Suppressor macrophage (primary cell): ENCODE measurements around the gene SPTBN5.

Experiments
- DNase-seq, 4 experiments: peaks; one replicate each; pipeline ENCODE4 v3.0.0-alpha.2; 2020 to 2022

Gene SPTBN5

GRCh38 chr15:41926185-41927056 is 32.6 kb upstream of the SPTBN5 start:
- peak; percentile 36 to 72 (median 64) for DNase-seq

- no peak for DNase-seq
These were observed 31.3 kb upstream of the SPTBN5 start for GRCh38 chr15:41925086-41925608.

DNA sequence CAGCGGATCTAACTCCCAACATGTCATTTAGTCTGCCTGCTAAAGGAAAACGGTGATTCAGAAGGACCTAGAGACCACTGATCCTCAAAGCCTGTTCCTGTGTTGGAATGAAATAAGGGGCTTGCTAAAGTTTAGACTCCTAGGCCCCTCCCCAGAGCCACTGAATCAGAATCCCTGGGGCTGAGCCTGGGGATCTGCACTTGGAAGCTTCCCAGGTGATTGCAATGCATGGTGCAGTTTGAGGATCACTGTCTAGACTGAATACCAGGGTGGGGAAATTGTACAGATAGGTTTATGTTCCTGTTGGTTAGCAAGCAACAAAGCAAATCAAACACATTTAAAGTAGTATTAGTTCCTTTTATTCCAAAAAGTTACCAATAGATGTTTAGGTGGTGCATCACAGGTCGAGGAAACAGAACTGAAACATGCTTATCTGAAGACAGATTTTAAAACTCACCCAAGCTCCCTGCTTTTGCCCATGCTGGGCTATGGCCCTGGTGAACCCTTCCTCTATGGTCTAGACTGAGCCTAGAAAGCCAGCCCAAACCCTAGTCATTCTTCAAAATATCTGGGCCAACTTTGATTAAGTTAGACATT is 29.6 kb upstream of the SPTBN5 start:
- DNase-seq: no peak

DNA sequence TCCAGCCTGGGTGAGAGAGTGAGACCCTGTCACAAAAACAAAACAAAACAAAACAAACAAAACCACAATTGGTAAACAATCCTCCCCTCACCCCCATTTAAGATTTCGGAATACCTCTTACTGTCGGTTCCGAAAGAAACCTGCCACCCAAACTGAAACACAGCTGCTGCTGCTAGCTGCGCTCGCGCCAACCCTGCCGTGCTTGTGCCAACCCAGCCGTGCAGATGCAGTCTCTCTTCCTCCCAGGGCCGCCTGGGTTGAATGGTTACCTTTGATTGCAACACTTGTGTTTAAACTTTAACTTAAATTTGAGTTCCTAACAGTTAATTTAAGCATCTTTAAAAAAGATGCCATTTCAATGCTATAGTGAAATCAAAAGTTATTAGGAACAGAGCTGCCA is 28.5 kb upstream of the SPTBN5 start:
- no peak for DNase-seq

DNA sequence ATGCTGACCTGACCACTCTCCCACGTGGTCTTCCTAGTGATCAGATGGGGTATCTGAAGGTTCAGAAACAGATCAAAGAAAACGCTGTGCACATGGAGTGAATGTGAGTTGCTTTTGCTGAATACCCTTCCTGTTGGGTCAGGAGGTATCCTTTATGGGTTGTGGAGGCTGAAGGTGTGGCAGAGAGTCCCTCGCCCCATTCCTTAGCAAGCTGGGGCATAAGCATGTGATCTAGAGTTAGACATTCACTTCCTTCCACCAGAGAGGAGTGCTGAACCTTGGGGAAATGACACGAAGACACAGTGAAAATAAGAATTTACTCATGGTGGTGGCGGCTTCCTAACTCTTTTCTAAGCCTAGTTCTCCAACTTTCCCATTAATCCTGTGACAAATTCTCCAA is 27.8 kb upstream of the SPTBN5 start:
- DNase-seq: peak in 1 of 4 experiments; percentile 19

- no peak for DNase-seq
These were observed 27.3 kb upstream of the SPTBN5 start for GRCh38 chr15:41921167-41921566.

DNA sequence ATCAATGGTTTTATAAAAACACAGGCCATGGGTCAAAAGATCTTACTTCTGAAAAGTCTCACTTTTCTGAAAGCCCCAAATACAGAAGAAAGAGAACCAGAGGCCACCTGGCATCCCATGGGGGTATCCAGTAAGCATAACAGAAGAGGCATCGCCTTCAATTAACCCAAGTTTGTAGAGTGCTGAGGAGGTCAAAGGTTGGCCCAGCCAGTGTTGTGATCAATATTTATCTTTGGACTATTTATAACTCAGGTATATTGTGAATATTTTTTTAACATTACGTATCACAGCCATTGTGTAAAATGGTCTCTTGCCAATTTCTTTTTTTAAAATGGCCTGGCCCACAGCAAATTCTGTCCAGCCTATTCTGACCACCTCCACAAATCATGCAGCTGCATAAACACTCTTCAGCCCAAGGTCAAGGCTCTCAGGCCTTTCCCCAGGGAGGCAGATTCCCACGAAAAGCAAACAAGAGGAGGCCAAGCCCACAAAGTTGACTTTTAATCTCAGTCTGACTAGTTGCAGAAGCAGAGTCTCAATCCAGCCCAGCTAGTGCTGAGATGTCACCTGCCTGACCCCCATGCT is 26.2 kb upstream of the SPTBN5 start:
- no peak for DNase-seq

- no peak for DNase-seq
These were observed 25.5 kb upstream of the SPTBN5 start for GRCh38 chr15:41919201-41919820.

DNA sequence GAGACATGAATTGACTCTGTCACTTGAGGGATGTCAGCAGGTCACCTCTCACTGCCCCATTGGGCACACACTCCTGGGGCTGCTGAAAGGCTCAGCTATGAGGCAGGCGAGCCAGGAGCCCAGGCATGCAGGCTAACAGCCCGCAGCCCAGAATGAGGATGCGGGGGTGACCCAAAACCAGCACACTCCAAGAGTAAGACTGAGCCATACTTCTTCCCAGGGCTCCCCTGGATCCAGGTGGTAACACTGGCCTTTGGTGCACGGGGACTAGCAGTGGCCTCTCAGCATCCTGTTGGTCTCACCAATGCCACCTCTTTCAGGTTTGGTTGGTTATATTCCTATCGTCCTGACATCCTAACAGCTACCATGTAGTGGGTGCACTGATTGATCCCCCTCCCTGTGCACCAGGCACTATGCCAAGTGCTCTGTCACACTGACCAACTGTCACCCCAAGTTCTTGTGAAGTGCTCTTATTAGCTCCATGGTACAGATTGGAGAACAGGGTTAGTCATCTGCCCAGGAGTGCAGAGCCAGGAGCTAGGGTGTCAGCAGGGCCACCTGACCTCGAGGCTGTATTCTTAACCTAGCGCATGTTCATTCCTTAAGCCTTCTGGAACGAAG is 24.8 kb upstream of the SPTBN5 start:
- DNase-seq: no peak

GRCh38 chr15:41917767-41918430 is 24.0 kb upstream of the SPTBN5 start:
- DNase-seq: peak in 3 of 4 experiments; percentile 36 to 54 (median 52)

GRCh38 chr15:41915255-41915994 is 21.6 kb upstream of the SPTBN5 start:
- peak; percentile 57 to 89 (median 78) for DNase-seq

DNA sequence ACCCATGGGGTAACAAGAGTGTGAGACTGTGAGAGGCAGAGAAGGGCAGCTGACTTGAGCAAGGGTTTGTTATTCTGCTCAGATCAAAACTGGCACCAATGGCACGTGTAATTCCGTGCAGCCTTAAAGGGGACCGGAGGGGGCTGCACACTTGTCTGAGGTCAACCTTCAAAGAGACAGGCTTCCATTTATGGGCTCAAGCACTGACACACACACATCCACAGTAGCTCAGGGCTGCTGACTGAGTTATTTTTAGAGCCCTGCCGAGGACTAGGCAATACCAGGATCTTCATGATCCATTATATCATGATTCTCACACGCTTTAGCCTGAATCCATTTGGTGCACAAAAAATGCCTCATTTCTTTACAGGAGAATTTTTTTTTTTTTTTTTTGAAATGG is 20.6 kb upstream of the SPTBN5 start:
- DNase-seq: peak in 3 of 4 experiments; percentile 38 to 51 (median 50)

GRCh38 chr15:41913256-41913655 is 19.4 kb upstream of the SPTBN5 start:
- DNase-seq: no peak

DNA sequence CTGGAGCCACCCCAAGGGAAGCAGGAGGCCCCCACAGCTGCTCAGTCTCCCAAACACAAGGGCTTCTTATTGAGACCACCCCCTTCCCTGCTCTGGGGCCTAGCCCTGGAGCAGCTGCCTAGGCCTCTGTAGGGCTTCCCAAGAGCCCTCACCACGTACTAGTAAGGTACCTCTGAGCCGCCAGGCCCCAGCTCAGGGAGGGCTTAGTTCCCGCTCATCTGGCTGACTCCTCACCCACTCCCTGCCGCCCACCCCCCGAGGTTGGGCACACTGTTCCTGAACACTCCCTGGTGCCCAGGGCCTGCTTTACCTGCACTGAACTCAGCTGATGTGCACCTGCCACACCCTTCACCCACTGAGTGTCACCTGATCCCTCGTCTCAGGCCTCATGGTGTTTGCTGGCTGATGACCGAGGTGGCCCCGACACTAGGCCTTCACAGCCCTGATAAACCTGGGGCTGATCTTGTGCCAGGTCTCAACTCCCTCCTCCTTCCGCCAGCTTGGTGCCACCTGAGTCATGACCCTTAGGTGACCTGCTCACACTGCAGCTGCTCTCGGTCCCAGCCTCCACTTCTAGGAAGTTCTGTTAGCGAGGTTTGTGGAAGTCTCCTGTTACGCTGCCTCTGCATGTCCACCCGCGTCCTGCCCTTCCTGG is 18.0 kb upstream of the SPTBN5 start:
- DNase-seq: no peak

DNA sequence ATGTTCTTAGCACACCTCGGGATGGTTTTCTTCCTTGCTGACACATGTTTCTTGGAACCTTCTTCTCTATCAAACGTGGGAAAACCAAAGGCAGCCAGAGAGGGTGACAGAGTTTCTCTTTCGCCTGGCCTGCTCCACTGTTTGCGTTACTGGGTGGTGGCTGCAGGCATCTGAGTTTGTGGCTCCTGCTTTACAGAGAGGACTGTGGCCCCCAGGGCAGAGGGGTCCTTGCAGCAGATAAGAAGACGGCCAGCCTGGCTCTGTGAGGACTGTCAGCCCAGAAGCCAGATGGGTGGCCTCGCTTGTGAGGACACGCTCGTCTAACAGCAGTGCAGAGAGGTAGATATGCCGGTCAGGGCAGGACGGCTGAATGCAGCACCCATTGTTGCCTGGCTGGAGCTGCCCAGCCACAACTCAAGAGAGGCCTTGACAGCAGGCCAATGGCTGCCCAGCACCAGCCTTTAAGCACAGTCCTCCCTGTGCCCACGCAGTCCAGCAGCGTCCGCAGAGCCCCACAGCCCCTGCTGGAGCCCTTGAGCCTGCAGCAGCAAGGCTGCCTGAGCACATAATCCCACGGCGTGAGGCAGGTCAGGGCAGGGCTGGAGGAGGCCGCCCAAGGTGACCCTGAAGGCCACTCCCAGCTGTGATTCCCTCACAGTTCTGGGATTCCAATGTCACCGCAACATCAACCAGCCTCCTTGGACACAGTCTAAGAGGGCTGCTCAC is 15.0 kb upstream of the SPTBN5 start:
- no peak for DNase-seq

GRCh38 chr15:41907141-41907540 is 13.3 kb upstream of the SPTBN5 start:
- DNase-seq: peak; percentile 45 to 78 (median 70)

- DNase-seq: no peak
These were observed 12.8 kb upstream of the SPTBN5 start for GRCh38 chr15:41906608-41907007.

DNA sequence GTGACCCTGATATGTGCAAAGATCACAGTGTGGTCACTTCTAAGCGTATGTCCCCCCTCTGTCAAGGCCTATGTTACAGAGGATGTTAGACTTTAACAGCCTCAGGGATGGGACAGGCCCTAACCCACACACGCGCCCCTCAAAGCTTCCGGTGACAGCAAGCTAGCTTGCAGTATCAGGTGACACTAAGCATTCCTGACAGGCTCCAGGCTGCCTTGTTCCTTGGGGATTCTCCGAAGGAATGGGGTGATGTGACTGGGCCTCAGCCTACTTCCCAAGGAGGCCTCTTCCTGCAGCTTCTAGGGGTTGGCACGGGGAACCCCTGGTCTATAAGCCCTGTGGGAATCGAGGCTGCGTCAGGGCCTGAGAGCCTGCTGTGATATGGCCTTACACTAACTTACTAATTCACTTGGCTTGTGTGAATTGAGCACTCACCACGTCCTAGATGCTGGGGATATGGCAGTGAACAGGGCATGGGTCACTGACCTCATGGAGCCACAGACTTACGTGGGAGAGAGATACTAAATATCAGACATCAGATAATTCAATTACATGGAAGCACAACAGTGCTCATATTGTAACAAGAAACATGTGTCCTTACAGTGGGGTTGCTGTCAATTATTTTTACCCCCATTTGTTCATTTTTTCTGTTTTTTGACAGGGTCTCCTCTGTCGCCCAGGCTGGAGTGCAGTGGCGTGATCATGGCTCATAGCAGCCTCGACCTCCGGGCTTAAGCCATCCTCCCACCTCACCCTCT is 11.4 kb upstream of the SPTBN5 start:
- no peak for DNase-seq

DNA sequence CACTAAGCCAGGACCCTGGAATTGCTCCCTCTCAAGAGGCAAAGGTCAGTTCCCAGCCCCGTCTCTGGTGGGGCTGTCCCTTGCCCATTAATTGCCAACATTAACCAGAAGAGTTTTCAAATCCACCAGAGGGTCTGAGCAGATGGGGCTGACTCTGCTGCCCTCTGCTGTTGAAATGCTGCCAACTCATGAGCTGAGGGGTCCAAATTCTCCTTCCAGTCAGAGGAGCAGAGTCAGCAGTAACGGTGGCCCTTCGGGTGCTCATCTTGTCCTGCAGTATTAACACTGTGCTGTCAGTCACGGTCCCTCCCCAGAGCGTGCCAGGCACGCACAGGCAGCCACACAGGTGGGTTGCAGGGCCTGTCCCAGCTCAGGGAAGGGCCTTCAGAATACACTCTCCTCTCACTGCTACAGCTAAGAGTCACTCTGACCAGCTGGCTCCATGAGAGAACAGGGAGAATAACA is 10.7 kb upstream of the SPTBN5 start:
- DNase-seq: peak; percentile 54 to 69 (median 64)
